GM19238 (cell line): ENCODE measurements around the gene ZNF667.

Source experiments
- DNase-seq: peaks from one replicate; pipeline ENCODE4 v3.0.0; 2011; ENCODE audit warnings: low spot score; ENCODE audit not compliant: insufficient read length

ZNF667 gene

GRCh38 chr19:56393119-56394012 lies 83.8 kb downstream of the ZNF667 start, which contains the start of gene ZNF582:
TSS of gene ZNF582 (minus strand) at chr19:56393534. CDS start at chr19:56391752, 1,782 bp downstream.
- peak; percentile 82 for DNase-seq
